BLaER1 (cell line): ENCODE data around the gene REN.

ENCODE experiments used
- H3K27ac ChIP-seq: shearing (Covaris generic); formaldehyde crosslinking; 2 replicates; pipeline ENCODE4 v1.8.1; 2022
- H3K27me3 ChIP-seq: shearing (Covaris generic); formaldehyde crosslinking; 2 replicates; pipeline ENCODE4 v1.8.1; 2022
- H3K36me3 ChIP-seq: shearing (Covaris generic); formaldehyde crosslinking; 2 replicates; pipeline ENCODE4 v1.8.1; 2022
- H3K4me1 ChIP-seq: shearing (Covaris generic); formaldehyde crosslinking; 2 replicates; pipeline ENCODE4 v1.8.1; 2022
- H3K4me2 ChIP-seq: shearing (Covaris generic); formaldehyde crosslinking; 2 replicates; pipeline ENCODE4 v1.8.1; 2022
- H3K4me3 ChIP-seq: shearing (Covaris generic); formaldehyde crosslinking; 2 replicates; pipeline ENCODE4 v1.8.1; 2022
- H3K9ac ChIP-seq: shearing (Covaris generic); formaldehyde crosslinking; 2 replicates; pipeline ENCODE4 v1.8.1; 2022
- H3K9me3 ChIP-seq: shearing (Covaris generic); formaldehyde crosslinking; 2 replicates; pipeline ENCODE4 v1.8.1; 2022
- H4K20me1 ChIP-seq: shearing (Covaris generic); formaldehyde crosslinking; 2 replicates; pipeline ENCODE4 v1.8.1; 2022
- Cebpa-rat ChIP-seq: shearing (Covaris generic); IDR thresholded peaks from 2 replicates; pipeline ENCODE4 v1.8.1; 2022

REN gene

DNA sequence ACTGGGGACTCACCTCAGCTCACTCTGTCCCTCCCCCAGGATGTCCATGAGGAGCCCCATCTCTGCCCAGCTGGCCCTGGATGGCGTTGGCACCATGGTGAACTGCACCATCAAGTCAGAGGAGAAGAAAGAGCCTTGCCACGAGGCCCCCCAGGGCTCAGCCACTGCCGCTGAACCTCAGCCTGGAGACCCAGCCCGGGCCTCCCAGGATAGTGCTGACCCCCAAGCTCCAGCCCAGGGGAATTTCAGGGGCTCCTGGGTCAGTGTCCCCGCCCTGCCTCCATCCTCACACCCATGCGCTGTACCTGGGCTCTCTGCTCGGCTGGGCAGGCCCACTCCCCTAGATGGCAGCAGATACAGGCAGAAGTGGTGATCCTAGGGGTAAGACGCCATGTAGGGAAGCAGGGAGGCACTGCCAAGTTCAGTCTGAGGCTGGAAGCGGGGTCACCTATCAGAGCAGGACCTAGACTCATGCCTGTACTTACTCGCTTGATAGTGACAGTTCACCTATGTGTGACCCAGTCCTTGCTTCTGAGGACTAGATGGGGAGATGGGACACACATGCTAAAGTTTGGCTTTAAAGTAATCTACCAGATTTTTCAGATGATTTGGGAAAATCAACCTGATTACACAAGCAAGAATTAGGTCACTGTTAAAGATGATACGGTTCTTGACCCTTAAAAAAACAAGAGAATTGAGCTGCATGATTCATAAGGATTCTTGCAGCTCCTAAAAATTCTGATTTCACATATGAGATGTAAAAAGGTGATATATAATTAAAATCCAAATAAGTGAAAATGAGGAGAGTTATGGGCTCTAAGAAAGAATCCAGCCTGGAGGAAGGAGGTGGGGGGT lies 53.0 kb downstream of the REN start:
- H3K9ac ChIP-seq = no peak overlapping the region
- H3K27me3 ChIP-seq = no peaks in the 10 kb centered on the region
- no peaks in the 10 kb centered on the region for H3K9me3 ChIP-seq
- H3K4me2 ChIP-seq = peak overlapping the region; percentile 84
- TF ChIP-seq Cebpa-rat = no peak
- peak overlapping the region; percentile 22; the same call in 1 of the 2 replicates for H3K27ac ChIP-seq
- H3K4me1 ChIP-seq = peaks cover 57% of the 10 kb centered on the region
- H3K4me3 ChIP-seq = no peak overlapping the region
- no peaks in the 10 kb centered on the region for H4K20me1 ChIP-seq
- no peaks in the 10 kb centered on the region for H3K36me3 ChIP-seq

GRCh38 chr1:204110894-204111633 lies 55.1 kb downstream of the REN start:
- Histone ChIP-seq H3K4me1 (peaks cover 46% of the 10 kb centered on the region), H3K9me3 (no peaks in the 10 kb centered on the region), H3K27me3 (no peaks in the 10 kb centered on the region), H3K36me3 (no peaks in the 10 kb centered on the region), H4K20me1 (no peaks in the 10 kb centered on the region), H3K4me3 (no peak overlapping the region), H3K27ac (no peak overlapping the region), H3K9ac (no peak overlapping the region), H3K4me2 (no peak overlapping the region)
- no peak for TF ChIP-seq Cebpa-rat

GRCh38 chr1:204108312-204109141 lies 57.6 kb downstream of the REN start:
- TF ChIP-seq Cebpa-rat = no peak
- Histone ChIP-seq H3K4me1 (peaks cover 46% of the 10 kb centered on the region), H3K36me3 (no peaks in the 10 kb centered on the region), H4K20me1 (no peaks in the 10 kb centered on the region), H3K4me2 (no peak overlapping the region), H3K9ac (no peak overlapping the region), H3K27me3 (no peaks in the 10 kb centered on the region), H3K27ac (no peak overlapping the region), H3K9me3 (no peaks in the 10 kb centered on the region), H3K4me3 (no peak overlapping the region)

DNA sequence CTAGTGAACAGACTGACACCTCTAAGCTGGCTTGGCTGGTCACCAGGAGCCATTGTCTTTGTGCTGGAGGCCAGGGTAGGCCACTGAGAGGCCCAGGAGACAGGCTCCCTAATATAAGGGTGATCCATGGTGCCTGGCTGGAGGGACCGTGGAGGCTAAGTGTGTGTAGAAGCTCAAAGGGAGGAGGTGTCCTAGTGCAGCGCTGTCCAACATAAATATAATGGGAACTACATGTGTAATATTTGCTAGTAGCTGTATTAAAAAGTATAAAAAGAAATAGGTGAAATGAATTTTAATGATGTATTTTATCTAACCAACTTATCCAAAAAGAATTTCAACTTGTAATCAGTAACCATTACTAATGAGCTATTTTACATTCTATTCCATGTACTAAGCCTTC lies 58.2 kb downstream of the REN start:
- no peak overlapping the region for H3K4me3 ChIP-seq
- H3K36me3 ChIP-seq = no peaks in the 10 kb centered on the region
- no peaks in the 10 kb centered on the region for H3K9me3 ChIP-seq
- peaks cover 46% of the 10 kb centered on the region for H3K4me1 ChIP-seq
- no peaks in the 10 kb centered on the region for H4K20me1 ChIP-seq
- no peak for TF ChIP-seq Cebpa-rat
- no peaks in the 10 kb centered on the region for H3K27me3 ChIP-seq
- H3K4me2 ChIP-seq = no peak overlapping the region
- H3K27ac ChIP-seq = no peak overlapping the region
- no peak overlapping the region for H3K9ac ChIP-seq

- peaks cover 53% of the 10 kb centered on the region for H3K4me1 ChIP-seq
These were observed 59.3 kb downstream of the REN start for GRCh38 chr1:204106825-204107224.

GRCh38 chr1:204105131-204105515 lies 61.0 kb downstream of the REN start:
- Histone ChIP-seq H3K4me3 (peak overlapping the region; percentile 42; the same call in 1 of the 2 replicates), H3K27me3 (no peaks in the 10 kb centered on the region), H3K9me3 (no peaks in the 10 kb centered on the region), H3K9ac (peak overlapping the region; percentile 36), H3K4me1 (peaks cover 50% of the 10 kb centered on the region), H3K4me2 (peak overlapping the region; percentile 82), H4K20me1 (no peaks in the 10 kb centered on the region), H3K27ac (peak overlapping the region; percentile 80), H3K36me3 (no peaks in the 10 kb centered on the region)
- no peak for TF ChIP-seq Cebpa-rat

More at GRCh38 chr1:204106825-204107224, 59.3 kb downstream of the REN start:
- Histone ChIP-seq H3K4me3 (no peak overlapping the region), H3K9me3 (no peaks in the 10 kb centered on the region), H3K4me2 (no peak overlapping the region), H3K36me3 (no peaks in the 10 kb centered on the region), H3K27ac (no peak overlapping the region), H4K20me1 (no peaks in the 10 kb centered on the region), H3K9ac (no peak overlapping the region), H3K27me3 (no peaks in the 10 kb centered on the region)
- no peak for TF ChIP-seq Cebpa-rat
